OCI-LY3 (cell line): ENCODE data around the gene ZC3H7A.

Experiments used
- H2AFZ ChIP-seq: fragments of 200-600, 300-600 bp; shearing (Covaris generic); 2 replicates; pipeline ENCODE4 v1.6.0; 2014; ENCODE audit warnings: antibody characterized with exemption, low read depth, low read length
- H3K27ac ChIP-seq: fragments of 200-600, 300-600 bp; sonication (generic); 2 replicates; pipeline ENCODE4 v1.5.1; 2014; ENCODE audit warnings: mild to moderate bottlenecking, low read length, moderate library complexity, mixed read lengths
- H3K27me3 ChIP-seq: fragments of 200-600, 300-600 bp; sonication (generic); 2 replicates; pipeline ENCODE4 v1.6.1; 2014; ENCODE audit warnings: low read depth, low read length, mixed read lengths
- H3K36me3 ChIP-seq: fragments of 200-600, 300-600 bp; sonication (generic); replicated peaks from 2 replicates; pipeline ENCODE3; 2014; ENCODE audit warnings: low read depth, low read length, mixed read lengths
- H3K4me1 ChIP-seq: fragments of 300-600, 200-600 bp; sonication (generic); 2 replicates; pipeline ENCODE4 v1.6.1; 2014; ENCODE audit warnings: low read length, mixed read lengths
- H3K4me2 ChIP-seq: fragments of 200-600, 300-600 bp; sonication (generic); 2 replicates; pipeline ENCODE4 v1.6.1; 2014; ENCODE audit warnings: low read length, mixed read lengths
- H3K4me3 ChIP-seq: fragments of 300-600, 200-600 bp; sonication (generic); 2 replicates; pipeline ENCODE4 v1.5.1; 2014; ENCODE audit warnings: antibody characterized with exemption, mild to moderate bottlenecking, low read length, moderate library complexity
- H3K79me2 ChIP-seq: fragments of 300-600, 200-600 bp; shearing (Covaris generic); 2 replicates; pipeline ENCODE4 v1.6.1; 2014; ENCODE audit warnings: mild to moderate bottlenecking, low read length, mixed read lengths
- H3K9ac ChIP-seq: fragments of 300-600, 200-600 bp; shearing (Covaris generic); 2 replicates; pipeline ENCODE4 v1.6.0; 2014; ENCODE audit warnings: mild to moderate bottlenecking, low read length, moderate library complexity
- H3K9me3 ChIP-seq: fragments of 200-600, 300-600 bp; shearing (Covaris generic); 2 replicates; pipeline ENCODE4 v1.6.1; 2014; ENCODE audit warnings: low read length, mixed read lengths; ENCODE audit not compliant: insufficient read depth
- H4K20me1 ChIP-seq: fragments of 200-600, 300-600 bp; sonication (generic); 2 replicates; pipeline ENCODE4 v1.6.1; 2016; ENCODE audit warnings: low read length, mixed read lengths; ENCODE audit not compliant: insufficient read depth
- CTCF ChIP-seq: fragments of 200-600, 300-600 bp; sonication (generic); IDR thresholded peaks from 2 replicates; pipeline ENCODE4 v1.5.1; 2014; ENCODE audit warnings: antibody characterized with exemption, low read length, low read depth
- EZH2phosphoT487 ChIP-seq: fragments of 200-600 bp; shearing (Covaris generic); IDR thresholded peaks from 2 replicates; pipeline ENCODE4 v1.6.1; 2018; ENCODE audit warnings: antibody characterized with exemption, mixed run types, low read depth

ZC3H7A gene

DNA sequence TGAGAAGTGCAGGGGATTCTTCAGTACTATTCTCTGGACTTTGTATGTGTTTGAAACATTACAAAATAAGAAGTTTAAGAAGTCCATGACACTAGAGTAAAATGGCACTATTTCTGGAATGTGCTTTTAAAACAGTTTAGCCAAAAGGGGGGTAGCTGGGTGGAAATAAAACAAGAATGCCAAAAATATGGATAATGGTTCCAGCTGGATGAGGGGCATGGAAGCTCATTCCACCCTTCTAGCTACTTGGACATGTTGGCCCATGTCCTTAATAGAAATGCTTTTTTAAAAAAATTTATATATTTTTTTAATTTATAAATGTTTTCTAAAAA lies 13.1 kb downstream of the ZC3H7A start:
- H3K9ac ChIP-seq: peak overlapping the region; percentile 92
- H3K27ac ChIP-seq: peak overlapping the region; percentile 100
- peaks cover 85% of the 10 kb centered on the region for H3K4me1 ChIP-seq
- H4K20me1 ChIP-seq: no peaks in the 10 kb centered on the region
- H3K27me3 ChIP-seq: no peaks in the 10 kb centered on the region
- peaks cover 22% of the 10 kb centered on the region for H3K36me3 ChIP-seq
- peak overlapping the region; percentile 49 for H3K4me3 ChIP-seq
- peaks cover 76% of the 10 kb centered on the region for H3K79me2 ChIP-seq
- peak overlapping the region; percentile 63 for H3K4me2 ChIP-seq
- H3K9me3 ChIP-seq: no peaks in the 10 kb centered on the region
- TF ChIP-seq CTCF: no peak
- H2AFZ ChIP-seq: no peak overlapping the region

GRCh38 chr16:11783319-11784037 lies 13.6 kb downstream of the ZC3H7A start:
- peak overlapping the region; percentile 100 for H3K27ac ChIP-seq
- H3K4me2 ChIP-seq: peak overlapping the region; percentile 91
- TF ChIP-seq CTCF (no peak), EZH2phosphoT487 (no peak)
- H3K27me3 ChIP-seq: no peaks in the 10 kb centered on the region
- no peaks in the 10 kb centered on the region for H3K9me3 ChIP-seq
- H3K4me1 ChIP-seq: peaks cover 83% of the 10 kb centered on the region
- H2AFZ ChIP-seq: no peak overlapping the region
- peaks cover 76% of the 10 kb centered on the region for H3K79me2 ChIP-seq
- peaks cover 24% of the 10 kb centered on the region for H3K36me3 ChIP-seq
- H3K9ac ChIP-seq: peak overlapping the region; percentile 92
- H4K20me1 ChIP-seq: no peaks in the 10 kb centered on the region
- peak overlapping the region; percentile 75 for H3K4me3 ChIP-seq

GRCh38 chr16:11781773-11782172 lies 15.3 kb downstream of the ZC3H7A start:
- Histone ChIP-seq H3K27ac (peak overlapping the region; percentile 100), H3K9ac (peak overlapping the region; percentile 92), H3K79me2 (peaks cover 74% of the 10 kb centered on the region)

More at GRCh38 chr16:11781773-11782172, 15.3 kb downstream of the ZC3H7A start:
- Histone ChIP-seq H3K4me2 (peak overlapping the region; percentile 91), H3K9me3 (no peaks in the 10 kb centered on the region), H4K20me1 (no peaks in the 10 kb centered on the region), H3K36me3 (peaks cover 28% of the 10 kb centered on the region), H3K27me3 (no peaks in the 10 kb centered on the region), H2AFZ (no peak overlapping the region), H3K4me1 (peaks cover 77% of the 10 kb centered on the region), H3K4me3 (peak overlapping the region; percentile 75)
- TF ChIP-seq EZH2phosphoT487: no peak
- TF ChIP-seq CTCF: no peak
